IMR-90 (cell line): ENCODE results near the gene NRDC. TPM values are rescaled to one million over a fixed set of nuclear protein-coding genes. Genes with fewer than 3 reads are reported as not detected.
A peak's percentile ranks its signal among the peaks of the same experiment; 100 is the strongest.
"Not testable (repeated sequence)": the region's sequence is repeated elsewhere in the genome, so short reads cannot be mapped to it uniquely, and the experiment has no call there.

Experiments used
- ATAC-seq: fragments of 200-7000 bp; cut with Tn5 transposase; 2 replicates; pipeline ENCODE4 v1.9.1; 2020; ENCODE audit warnings: low read depth, mild to moderate bottlenecking, moderate library complexity
- BruUV-seq: library from RNA; stranded (reverse); fragments of 400-500 nt; replicated peaks from 2 replicates; lab custom pipeline; 2021; lab: Mats Ljungman, UMichigan
- CTCF ChIA-PET: fragments of 300-600 bp; formaldehyde crosslinking; extraction: SDS; loops from one replicate; lab custom pipeline; 2021; ENCODE audit warnings: antibody characterized with exemption; lab: Yijun Ruan, JAX
- POLR2A ChIA-PET: fragments of 300-600 bp; sonication (Branson Sonifier 250); formaldehyde crosslinking; loops from one replicate; lab custom pipeline; 2022; ENCODE audit warnings: antibody characterized with exemption; ENCODE audit not compliant: unreplicated experiment; lab: Charles Lee
- DNase-seq: peaks from one replicate; pipeline ENCODE4 v3.0.0; 2013
- H2AFZ ChIP-seq: replicated peaks from 2 replicates; pipeline ENCODE3; 2013; ENCODE audit warnings: low read length, mild to moderate bottlenecking; ENCODE audit not compliant: poor library complexity
- H2AK5ac ChIP-seq: 2 replicates; pipeline ENCODE4 v1.6.1; 2013; ENCODE audit warnings: low read depth, low read length, inconsistent platforms
- H2AK9ac ChIP-seq: replicated peaks from 2 replicates; pipeline ENCODE3; 2013; ENCODE audit warnings: mild to moderate bottlenecking, low read depth, low read length, moderate library complexity; ENCODE audit not compliant: poor library complexity
- H2BK120ac ChIP-seq: 2 replicates; pipeline ENCODE4 v1.6.1; 2013; ENCODE audit warnings: low read depth, low read length, inconsistent platforms
- H2BK15ac ChIP-seq: 3 replicates; pipeline ENCODE4 v1.6.1; 2013; ENCODE audit warnings: low read depth, low read length, inconsistent platforms
- H2BK20ac ChIP-seq: 2 replicates; pipeline ENCODE4 v1.6.1; 2013; ENCODE audit warnings: low read depth, mild to moderate bottlenecking, inconsistent platforms, low read length, moderate library complexity
- H2BK5ac ChIP-seq: 2 replicates; pipeline ENCODE4 v1.6.1; 2013; ENCODE audit warnings: mild to moderate bottlenecking, low read depth, low read length, inconsistent platforms; ENCODE audit not compliant: poor library complexity, severe bottlenecking
- H3K14ac ChIP-seq: replicated peaks from 2 replicates; pipeline ENCODE4 v1.6.1; 2013; ENCODE audit warnings: low read depth, low read length, inconsistent platforms
- H3K18ac ChIP-seq: 2 replicates; pipeline ENCODE4 v1.6.1; 2013; ENCODE audit warnings: low read depth, low read length, control low read depth
- H3K23ac ChIP-seq: 2 replicates; pipeline ENCODE4 v1.6.1; 2013; ENCODE audit warnings: low read depth, low read length, inconsistent platforms
- H3K27ac ChIP-seq: 2 replicates; pipeline ENCODE4 v1.5.1; 2013; ENCODE audit warnings: mild to moderate bottlenecking, control low read depth, low read length; ENCODE audit not compliant: insufficient read depth
- H3K27me3 ChIP-seq: 2 replicates; pipeline ENCODE4 v1.6.1; 2013; ENCODE audit warnings: low read length; ENCODE audit not compliant: control insufficient read depth, insufficient read depth
- H3K36me3 ChIP-seq: 2 replicates; pipeline ENCODE4 v1.6.1; 2013; ENCODE audit warnings: low read length, mixed read lengths; ENCODE audit not compliant: control insufficient read depth, insufficient read depth
- H3K4ac ChIP-seq: 2 replicates; pipeline ENCODE4 v1.6.1; 2013; ENCODE audit warnings: low read depth, low read length, inconsistent platforms
- H3K4me1 ChIP-seq: 2 replicates; pipeline ENCODE4 v1.6.1; 2013; ENCODE audit warnings: low read length, mixed read lengths; ENCODE audit not compliant: control insufficient read depth, insufficient read depth
- H3K4me2 ChIP-seq: 2 replicates; pipeline ENCODE4 v1.6.1; 2013; ENCODE audit warnings: low read depth, mild to moderate bottlenecking, control low read depth, low read length, moderate library complexity
- H3K4me3 ChIP-seq: 2 replicates; pipeline ENCODE4 v1.5.1; 2013; ENCODE audit warnings: low read depth, mild to moderate bottlenecking, control low read depth, low read length, moderate library complexity; ENCODE audit not compliant: insufficient read depth
- H3K56ac ChIP-seq: 2 replicates; pipeline ENCODE4 v1.6.1; 2013; ENCODE audit warnings: low read length, inconsistent platforms; ENCODE audit not compliant: insufficient read depth; ENCODE audit errors: extremely low read depth
- H3K79me1 ChIP-seq, 2 experiments: 2 replicates each; pipeline ENCODE4 v1.6.1; 2013; ENCODE audit warnings: low read length in 2 of 2, inconsistent platforms in 1 of 2, low read depth in 1 of 2
- H3K9ac ChIP-seq: 2 replicates; pipeline ENCODE4 v1.6.1; 2013; ENCODE audit warnings: low read depth, low read length, control low read depth
- H3K9me1 ChIP-seq: 2 replicates; pipeline ENCODE4 v1.6.1; 2013; ENCODE audit warnings: low read length, inconsistent platforms; ENCODE audit not compliant: insufficient read depth
- H3K9me3 ChIP-seq: 2 replicates; pipeline ENCODE4 v1.6.1; 2013; ENCODE audit warnings: low read length; ENCODE audit not compliant: control insufficient read depth, insufficient read depth
- H4K20me1 ChIP-seq: 2 replicates; pipeline ENCODE4 v1.6.1; 2013; ENCODE audit warnings: low read length, inconsistent platforms; ENCODE audit not compliant: insufficient read depth
- H4K5ac ChIP-seq: 2 replicates; pipeline ENCODE4 v1.6.1; 2013; ENCODE audit warnings: mild to moderate bottlenecking, low read depth, low read length, control low read depth
- H4K8ac ChIP-seq, 2 experiments: 2 replicates each; pipeline ENCODE4 v1.6.1; 2013; ENCODE audit warnings: low read depth in 2 of 2, low read length in 2 of 2, control low read depth in 1 of 2, inconsistent platforms in 1 of 2
- H4K91ac ChIP-seq: 2 replicates; pipeline ENCODE4 v1.6.1; 2013; ENCODE audit warnings: low read depth, low read length, inconsistent platforms; ENCODE audit not compliant: insufficient read depth
- MXI1 ChIP-seq: IDR thresholded peaks from 2 replicates; pipeline ENCODE4 v1.6.1; 2012; ENCODE audit warnings: low read depth, mild to moderate bottlenecking, low read length, moderate library complexity, borderline replicate concordance
- NFE2L2 ChIP-seq: fragments of 150-350 bp; IDR thresholded peaks from 2 replicates; pipeline ENCODE4 v1.6.1; 2016; ENCODE audit warnings: low read depth, mild to moderate bottlenecking, low read length
- WGBS, 2 experiments: methylation state at CpG; one replicate each; pipeline versions ENCODE4 v1.1.5 to v1.1.7; 2013; ENCODE audit warnings: missing lambda C conversion rate in 2 of 2; ENCODE audit not compliant: insufficient read length in 1 of 2; ENCODE audit errors: extremely low coverage in 2 of 2; 5-methylcytosine and 5-hydroxymethylcytosine counted together
- dilution Hi-C: fragments of 300-500 bp; cut with HindIII; formaldehyde crosslinking; loops from one replicate; pipeline ENCODE4 v1.14.3; 2018; ENCODE audit warnings: low sequenced_read_pairs; ENCODE audit not compliant: unreplicated experiment
- in situ Hi-C: fragments of 300-500 bp; cut with MboI; formaldehyde crosslinking; loops from 3 replicates; pipeline ENCODE4 v1.14.3; 2019; ENCODE audit warnings: low sequenced_read_pairs, inconsistent platforms, mixed read lengths
- intact Hi-C: fragments of 100-400 bp; cut with micrococcal nuclease; formaldehyde crosslinking; loops from 2 replicates; pipeline ENCODE4 v1.10.0; 2022
- polyA plus RNA-seq, 3 experiments: library from polyadenylated mRNA; depleted of rRNA; stranded (reverse); fragments of >200 nt; gene quantifications; 2 replicates each; pipeline ENCODE4 v1.2.3, GENCODE V29; 2012; ENCODE audit warnings: low replicate concordance in 1 of 3
- total RNA-seq: library from RNA; depleted of rRNA; stranded (reverse); fragments of >200 nt; gene quantifications from 2 replicates; pipeline ENCODE4 v1.2.3, GENCODE V29; 2012

NRDC gene
- total and polyA plus RNA-seq, 2 of the 4 experiments (the other 2 are of a cell fraction): 75.8 to 84.7 TPM

DNA sequence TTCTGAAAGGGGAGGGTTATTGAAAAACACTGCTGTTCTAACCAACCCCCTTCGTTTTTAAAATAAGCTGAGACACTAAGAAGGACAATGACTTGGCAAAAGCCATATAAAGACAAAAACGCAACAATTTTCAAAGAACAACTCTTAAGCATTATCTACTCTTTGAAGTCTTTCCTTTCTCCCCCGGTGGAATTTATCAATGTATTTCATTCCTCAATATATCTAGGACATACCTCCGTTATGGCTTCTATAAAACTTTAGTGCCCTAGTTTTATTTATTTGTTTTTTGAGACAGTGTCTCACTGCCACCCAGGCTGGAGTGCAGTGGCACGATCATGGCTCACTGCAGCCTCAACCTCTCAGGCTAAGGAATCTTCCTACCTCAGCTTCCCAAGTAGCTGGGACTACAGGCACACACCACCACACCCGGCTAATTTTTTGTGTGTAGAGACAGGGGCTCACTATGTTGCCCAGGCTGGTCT lies 3.2 kb downstream of the NRDC start:
- peaks cover 5% of the 10 kb centered on the region; the same call in 1 of the 2 replicates for H3K4me1 ChIP-seq
- H3K27ac ChIP-seq: no peak overlapping the region
- no peak overlapping the region for H2BK120ac ChIP-seq
- no peaks in the 10 kb centered on the region for H3K27me3 ChIP-seq
- ChIA-PET POLR2A (no interaction called here), CTCF (interaction anchor here (0.7 to 1.4 kb wide), 2 partner anchors 22 to 60 kb away, joined by 4 read pairs; no protein-coding TSS in a partner anchor)
- H3K9ac ChIP-seq: no peak overlapping the region
- no peak overlapping the region for H3K4ac ChIP-seq
- H3K36me3 ChIP-seq: peaks cover 5% of the 10 kb centered on the region
- no peaks in the 10 kb centered on the region for H3K9me3 ChIP-seq
- H2AK9ac ChIP-seq: no peak overlapping the region
- DNase-seq (no peak), ATAC-seq (no peak)
- H4K20me1 ChIP-seq: peaks cover 46% of the 10 kb centered on the region
- H3K14ac ChIP-seq: no peak overlapping the region
- H4K8ac ChIP-seq: no peak overlapping the region
- BruUV-seq: no TSS peak
- H4K91ac ChIP-seq: no peak overlapping the region
- peaks cover 11% of the 10 kb centered on the region for H3K9me1 ChIP-seq
- H3K56ac ChIP-seq: no peak overlapping the region
- H2AFZ ChIP-seq: no peak overlapping the region
- 100% methylated on average over 1 of the region's 6 CpGs; no CpG with 5 or more reads in 1 of the 2 experiments for WGBS, 2 experiments
- H2BK15ac ChIP-seq: no peak overlapping the region
- peak; percentile 52; the same call in 1 of the 2 replicates for TF ChIP-seq NFE2L2
- TF ChIP-seq MXI1: no peak
- H3K4me2 ChIP-seq: peak overlapping the region; percentile 16; the same call in 1 of the 2 replicates
- no peak overlapping the region for H3K4me3 ChIP-seq
- no peak overlapping the region for H2BK20ac ChIP-seq
- H2BK5ac ChIP-seq: no peak overlapping the region
- H4K5ac ChIP-seq: no peak overlapping the region
- dilution Hi-C loops (no loop called here), in situ Hi-C loops (loop anchor here (25.0 kb wide), 1 partner anchor 412 kb away; no protein-coding TSS in a partner anchor), intact Hi-C loops (no loop called here)
- peaks cover 2 to 60% of the 10 kb centered on the region in 2 experiments; a peak in 3 of 4 replicates for H3K79me1 ChIP-seq
- H3K18ac ChIP-seq: no peak overlapping the region
- H3K23ac ChIP-seq: no peak overlapping the region
- H2AK5ac ChIP-seq: no peak overlapping the region

DNA sequence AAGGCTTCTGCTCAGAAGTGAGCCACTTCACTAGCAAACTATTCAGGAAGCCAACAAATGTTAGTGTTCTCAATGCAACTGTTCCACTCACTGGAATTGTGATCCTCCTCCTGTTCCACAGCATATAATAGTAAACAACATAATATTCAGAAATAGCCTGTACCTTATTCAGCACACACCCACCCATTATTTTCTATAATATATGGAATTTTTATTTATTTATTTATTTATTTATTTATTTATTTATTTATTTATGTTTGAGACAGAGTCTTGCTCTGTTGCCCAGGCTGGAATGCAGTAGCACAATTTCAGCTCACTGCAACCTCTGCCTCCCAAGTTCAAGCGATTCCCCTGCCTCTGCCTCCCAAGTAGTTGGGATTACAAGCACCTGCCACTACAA lies 5.3 kb downstream of the NRDC start:
- H3K23ac ChIP-seq, in situ Hi-C loops, H2BK5ac ChIP-seq, H4K8ac ChIP-seq, H3K18ac ChIP-seq, H3K4me2 ChIP-seq, H3K36me3 ChIP-seq, H3K4me3 ChIP-seq, POLR2A ChIA-PET, H2AFZ ChIP-seq, H2BK20ac ChIP-seq, H3K56ac ChIP-seq, DNase-seq, dilution Hi-C loops, H3K9ac ChIP-seq, H2AK5ac ChIP-seq, H4K5ac ChIP-seq, H2BK120ac ChIP-seq, H3K4me1 ChIP-seq, H3K27me3 ChIP-seq, BruUV-seq, H2AK9ac ChIP-seq, H3K27ac ChIP-seq, H3K4ac ChIP-seq, H3K9me3 ChIP-seq, CTCF ChIA-PET, H4K91ac ChIP-seq, H3K14ac ChIP-seq, ATAC-seq, H2BK15ac ChIP-seq: not testable (repeated sequence)
- intact Hi-C loops: loop anchor here (5.0 kb wide), 1 partner anchor 46 kb away; no protein-coding TSS in a partner anchor
- peaks cover 13% of the 10 kb centered on the region for H3K9me1 ChIP-seq
- H3K79me1 ChIP-seq: peaks cover 15 to 66% of the 10 kb centered on the region in 2 experiments
- WGBS, 2 experiments: 100% methylated on average over 1 of the region's 1 CpG; no CpG with 5 or more reads in 1 of the 2 experiments
- H4K20me1 ChIP-seq: peaks cover 59% of the 10 kb centered on the region
